HL-60 (cell line): ENCODE measurements around the gene GPR17.

Experiments
- POLR2AphosphoS5 ChIP-seq: IDR thresholded peaks from 2 replicates; pipeline ENCODE4 v1.6.1; 2012; ENCODE audit warnings: low read depth
- SPI1 ChIP-seq: IDR thresholded peaks from 2 replicates; pipeline ENCODE4 v1.6.1; 2012; ENCODE audit warnings: low read depth, mild to moderate bottlenecking, borderline replicate concordance
- TF ChIP-seq, protein P1 (sequence below): IDR thresholded peaks from one replicate; pipeline ENCODE4 v1.5.1; 2011; ENCODE audit warnings: low read length, control low read depth, inconsistent platforms; ENCODE audit not compliant: insufficient read depth
- TF ChIP-seq, protein P2 (sequence below): IDR thresholded peaks from 2 replicates; pipeline ENCODE4 v1.6.1; 2012; ENCODE audit warnings: low read depth; ENCODE audit not compliant: insufficient replicate concordance

DNA sequence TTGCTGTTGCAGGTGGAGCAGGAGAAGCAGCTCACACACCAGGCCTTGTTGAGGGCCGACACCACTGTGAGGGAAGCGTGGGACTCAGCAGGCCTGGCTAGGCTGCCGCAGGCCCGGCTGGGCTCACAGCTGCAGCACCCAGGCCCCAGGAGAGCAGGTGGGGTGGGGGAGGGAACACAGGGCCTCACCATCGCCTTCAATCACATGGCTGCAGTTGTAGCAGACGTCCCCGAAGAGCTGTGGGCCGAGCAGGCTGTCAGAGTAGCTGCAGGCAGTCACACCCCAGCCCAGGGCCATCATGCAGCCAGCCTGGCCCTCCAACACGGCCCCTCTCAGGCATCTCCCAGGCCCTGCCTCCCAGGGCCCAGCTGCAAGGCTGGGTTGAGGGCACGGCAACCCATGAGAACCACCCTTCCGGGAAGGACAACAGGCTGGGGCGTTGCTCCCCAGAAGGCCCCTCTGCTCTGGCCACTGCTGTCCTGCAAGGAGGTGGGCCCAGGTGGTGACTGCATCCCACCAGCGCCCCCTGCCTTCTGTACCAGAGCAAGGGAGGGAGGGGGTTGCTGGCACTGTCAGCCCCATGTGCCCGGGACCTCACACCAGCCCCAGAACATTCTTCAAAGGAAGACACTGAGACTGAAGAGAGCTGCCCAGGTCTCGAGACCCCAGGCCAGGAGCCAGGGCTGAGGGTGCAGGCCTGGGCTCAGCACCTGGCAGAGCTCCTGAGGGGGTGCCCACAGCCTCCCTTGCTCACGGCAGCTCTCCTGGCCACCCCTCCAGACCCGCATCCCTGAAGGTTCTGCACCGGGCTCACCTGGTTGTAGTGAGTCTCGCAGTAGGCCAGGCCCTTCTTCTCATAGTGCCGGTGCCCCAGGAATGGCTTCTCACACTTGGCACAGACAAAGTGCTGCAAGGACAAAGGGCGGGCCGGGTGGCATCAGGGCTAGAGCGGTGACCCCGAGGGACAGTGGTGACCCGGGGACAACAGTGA lies 5.6 kb upstream of the GPR17 start:
- TF ChIP-seq, protein P1, sequence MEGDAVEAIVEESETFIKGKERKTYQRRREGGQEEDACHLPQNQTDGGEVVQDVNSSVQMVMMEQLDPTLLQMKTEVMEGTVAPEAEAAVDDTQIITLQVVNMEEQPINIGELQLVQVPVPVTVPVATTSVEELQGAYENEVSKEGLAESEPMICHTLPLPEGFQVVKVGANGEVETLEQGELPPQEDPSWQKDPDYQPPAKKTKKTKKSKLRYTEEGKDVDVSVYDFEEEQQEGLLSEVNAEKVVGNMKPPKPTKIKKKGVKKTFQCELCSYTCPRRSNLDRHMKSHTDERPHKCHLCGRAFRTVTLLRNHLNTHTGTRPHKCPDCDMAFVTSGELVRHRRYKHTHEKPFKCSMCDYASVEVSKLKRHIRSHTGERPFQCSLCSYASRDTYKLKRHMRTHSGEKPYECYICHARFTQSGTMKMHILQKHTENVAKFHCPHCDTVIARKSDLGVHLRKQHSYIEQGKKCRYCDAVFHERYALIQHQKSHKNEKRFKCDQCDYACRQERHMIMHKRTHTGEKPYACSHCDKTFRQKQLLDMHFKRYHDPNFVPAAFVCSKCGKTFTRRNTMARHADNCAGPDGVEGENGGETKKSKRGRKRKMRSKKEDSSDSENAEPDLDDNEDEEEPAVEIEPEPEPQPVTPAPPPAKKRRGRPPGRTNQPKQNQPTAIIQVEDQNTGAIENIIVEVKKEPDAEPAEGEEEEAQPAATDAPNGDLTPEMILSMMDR, result no peak
- TF ChIP-seq, protein P2, sequence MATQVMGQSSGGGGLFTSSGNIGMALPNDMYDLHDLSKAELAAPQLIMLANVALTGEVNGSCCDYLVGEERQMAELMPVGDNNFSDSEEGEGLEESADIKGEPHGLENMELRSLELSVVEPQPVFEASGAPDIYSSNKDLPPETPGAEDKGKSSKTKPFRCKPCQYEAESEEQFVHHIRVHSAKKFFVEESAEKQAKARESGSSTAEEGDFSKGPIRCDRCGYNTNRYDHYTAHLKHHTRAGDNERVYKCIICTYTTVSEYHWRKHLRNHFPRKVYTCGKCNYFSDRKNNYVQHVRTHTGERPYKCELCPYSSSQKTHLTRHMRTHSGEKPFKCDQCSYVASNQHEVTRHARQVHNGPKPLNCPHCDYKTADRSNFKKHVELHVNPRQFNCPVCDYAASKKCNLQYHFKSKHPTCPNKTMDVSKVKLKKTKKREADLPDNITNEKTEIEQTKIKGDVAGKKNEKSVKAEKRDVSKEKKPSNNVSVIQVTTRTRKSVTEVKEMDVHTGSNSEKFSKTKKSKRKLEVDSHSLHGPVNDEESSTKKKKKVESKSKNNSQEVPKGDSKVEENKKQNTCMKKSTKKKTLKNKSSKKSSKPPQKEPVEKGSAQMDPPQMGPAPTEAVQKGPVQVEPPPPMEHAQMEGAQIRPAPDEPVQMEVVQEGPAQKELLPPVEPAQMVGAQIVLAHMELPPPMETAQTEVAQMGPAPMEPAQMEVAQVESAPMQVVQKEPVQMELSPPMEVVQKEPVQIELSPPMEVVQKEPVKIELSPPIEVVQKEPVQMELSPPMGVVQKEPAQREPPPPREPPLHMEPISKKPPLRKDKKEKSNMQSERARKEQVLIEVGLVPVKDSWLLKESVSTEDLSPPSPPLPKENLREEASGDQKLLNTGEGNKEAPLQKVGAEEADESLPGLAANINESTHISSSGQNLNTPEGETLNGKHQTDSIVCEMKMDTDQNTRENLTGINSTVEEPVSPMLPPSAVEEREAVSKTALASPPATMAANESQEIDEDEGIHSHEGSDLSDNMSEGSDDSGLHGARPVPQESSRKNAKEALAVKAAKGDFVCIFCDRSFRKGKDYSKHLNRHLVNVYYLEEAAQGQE, result no peak
- TF ChIP-seq POLR2AphosphoS5, result peak; percentile 98
- TF ChIP-seq SPI1, result no peak
